Embryonic facial prominence (tissue), 1 donor: ENCODE data around the gene MAPRE2.
A peak's percentile ranks its signal among the peaks of the same experiment; 100 is the strongest.
"Not testable (repeated sequence)": the region's sequence is repeated elsewhere in the genome, so short reads cannot be mapped to it uniquely, and the experiment has no call there.

Experiments
- DNase-seq: peaks from one replicate; pipeline ENCODE4 v3.0.0-alpha.2; 2016; ENCODE audit errors: extremely low spot score

MAPRE2 gene

GRCh38 chr18:35150195-35150594 is 109.0 kb downstream of the MAPRE2 start:
- not testable (repeated sequence) for DNase-seq

DNA sequence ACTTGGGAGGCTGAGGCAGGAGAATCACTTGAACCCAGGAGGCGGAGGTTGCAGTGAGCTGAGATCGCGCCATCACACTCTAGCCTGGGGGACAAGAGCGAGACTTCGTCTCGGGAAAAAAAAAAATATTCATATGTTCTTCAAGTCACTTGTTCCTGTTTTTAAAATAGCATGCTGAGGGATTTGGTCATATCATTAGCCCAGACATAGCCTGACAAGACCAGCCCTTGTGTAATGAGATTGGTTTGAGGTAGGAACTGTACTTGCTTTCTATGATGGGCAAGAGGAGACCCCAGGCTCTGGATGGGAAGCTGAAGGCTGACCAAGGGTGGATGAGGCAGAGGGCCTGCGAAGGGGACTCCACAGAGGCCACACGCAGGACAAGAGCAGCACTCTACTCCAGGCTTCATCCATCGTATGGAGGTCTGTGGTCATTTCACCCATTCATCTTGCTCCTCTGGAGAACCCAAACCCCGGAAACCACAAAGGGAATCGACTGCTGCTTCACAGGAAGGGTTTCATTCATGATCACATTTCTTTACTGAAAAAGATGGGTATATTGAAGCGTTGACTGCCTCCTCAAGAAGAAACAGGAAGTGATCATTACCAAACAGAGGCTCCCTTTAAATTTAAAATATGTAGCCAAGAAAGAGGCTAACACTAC is 112.5 kb downstream of the MAPRE2 start:
- no peak for DNase-seq

- DNase-seq, result no peak
Measured at GRCh38 chr18:35155398-35156117, 114.3 kb downstream of the MAPRE2 start.

DNA sequence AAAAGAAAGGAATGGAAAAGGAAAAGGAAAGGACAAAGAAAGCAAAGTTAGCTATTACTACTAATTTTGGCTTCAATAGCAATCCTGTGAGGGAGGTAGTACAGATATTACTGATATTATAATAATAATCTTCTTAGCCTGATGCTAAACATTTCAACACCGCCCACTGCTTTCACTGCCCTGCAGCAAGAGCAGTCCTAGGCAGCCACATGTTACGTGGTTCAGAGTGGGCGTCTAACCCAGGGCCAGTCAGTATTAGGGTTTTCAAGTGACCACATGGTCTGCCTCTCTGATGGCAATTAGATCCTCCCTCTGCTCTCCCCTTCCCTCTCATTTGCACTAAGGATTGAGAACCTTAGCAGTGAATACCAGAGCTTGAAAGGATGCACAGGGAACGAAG is 116.0 kb downstream of the MAPRE2 start:
- DNase-seq, result no peak

DNA sequence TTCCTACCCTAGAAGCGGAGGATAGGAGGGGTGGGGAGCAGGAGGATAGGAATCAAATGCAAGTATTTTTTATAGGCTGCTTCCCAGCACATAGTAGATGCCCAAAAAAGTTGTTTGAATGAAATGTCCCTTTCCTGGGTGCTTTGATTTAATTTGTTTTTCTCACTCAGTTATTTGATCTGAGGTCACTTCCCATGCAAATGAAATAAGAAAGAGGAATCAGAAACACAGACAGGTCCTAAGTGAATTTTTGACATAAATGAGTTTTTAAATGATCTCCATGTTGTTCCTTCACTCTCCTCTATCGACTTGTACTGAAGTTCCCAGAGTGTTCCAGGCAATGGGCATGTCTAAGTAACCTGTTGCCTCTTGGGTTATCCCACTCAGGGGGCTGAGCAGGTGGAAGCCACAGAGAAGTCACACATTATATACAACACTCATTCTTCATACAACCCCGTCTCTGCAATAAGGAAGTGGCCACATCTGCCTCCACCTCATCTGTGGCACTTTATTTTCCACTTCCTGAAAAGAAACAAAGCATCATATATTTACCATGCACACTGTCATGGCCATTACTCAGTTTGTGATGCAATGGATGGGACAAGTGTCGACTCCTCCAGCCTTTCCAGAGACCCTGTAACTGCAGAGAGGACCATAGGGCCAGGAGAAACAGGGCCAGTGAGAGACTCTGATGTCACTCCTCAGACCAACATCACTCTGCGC is 117.7 kb downstream of the MAPRE2 start:
- no peak for DNase-seq

- DNase-seq, result no peak
Measured at GRCh38 chr18:35159782-35160181, 118.6 kb downstream of the MAPRE2 start.

DNA sequence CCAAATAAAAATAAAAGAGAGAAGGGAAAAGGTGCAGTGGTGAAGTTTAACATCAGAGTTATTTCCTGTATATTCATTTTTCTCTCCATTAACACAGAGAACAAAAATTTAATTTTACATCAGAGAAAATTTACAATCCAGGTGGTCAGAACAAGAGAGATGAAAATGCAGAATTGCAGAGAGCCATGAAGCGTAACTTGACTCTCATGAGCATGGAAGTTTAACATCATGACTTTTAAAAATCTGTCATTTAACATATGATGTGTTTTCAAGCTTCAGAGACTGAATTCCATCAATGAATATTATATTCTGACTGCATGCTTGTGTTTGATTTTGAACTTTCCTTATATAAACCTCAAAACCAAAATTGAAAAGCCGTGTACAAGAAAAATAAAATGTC is 120.3 kb downstream of the MAPRE2 start:
- DNase-seq, result no peak

DNA sequence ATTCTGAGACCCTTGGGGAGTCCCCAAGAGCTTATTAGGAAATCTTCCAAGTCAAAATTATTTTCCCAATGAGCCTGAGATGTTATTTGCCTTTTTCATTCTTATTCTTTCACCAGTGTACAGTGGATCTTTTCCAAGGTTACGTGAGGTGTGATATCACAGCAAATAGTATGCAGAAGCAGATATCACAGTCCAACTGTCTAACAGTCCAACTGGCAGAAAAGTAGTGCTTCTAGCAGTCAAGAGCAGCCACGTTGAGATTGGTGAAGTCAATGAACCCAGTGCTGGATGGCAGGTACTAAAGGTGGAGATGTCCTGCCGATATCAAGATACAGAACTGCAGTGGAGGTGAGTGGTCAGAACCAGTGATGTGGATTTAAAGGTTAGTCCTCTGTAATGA is 120.7 kb downstream of the MAPRE2 start:
- no peak for DNase-seq

DNA sequence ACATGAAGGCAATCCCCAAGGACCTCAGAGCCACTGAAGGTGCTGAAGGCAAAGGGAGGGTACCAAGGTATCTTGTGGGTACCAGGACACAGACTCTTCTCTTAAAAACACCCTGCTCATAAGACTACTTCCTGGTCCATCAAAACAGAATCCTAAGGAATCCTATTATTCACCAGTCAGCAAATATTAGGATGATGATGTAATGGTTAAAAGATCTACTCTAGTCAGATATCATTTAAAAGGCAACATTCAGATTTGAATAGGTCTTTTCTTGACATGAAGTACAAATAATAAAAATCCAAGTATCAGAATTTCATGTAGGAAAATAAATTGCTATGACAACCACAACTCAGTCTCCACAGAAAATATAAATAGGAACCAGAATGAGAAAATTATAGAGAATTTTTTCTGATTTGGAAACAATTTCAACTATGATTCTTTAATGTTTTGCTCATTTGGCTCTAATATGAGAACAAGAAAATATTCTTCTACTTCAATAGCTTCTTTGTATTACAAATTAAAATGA is 121.9 kb downstream of the MAPRE2 start:
- no peak for DNase-seq

DNA sequence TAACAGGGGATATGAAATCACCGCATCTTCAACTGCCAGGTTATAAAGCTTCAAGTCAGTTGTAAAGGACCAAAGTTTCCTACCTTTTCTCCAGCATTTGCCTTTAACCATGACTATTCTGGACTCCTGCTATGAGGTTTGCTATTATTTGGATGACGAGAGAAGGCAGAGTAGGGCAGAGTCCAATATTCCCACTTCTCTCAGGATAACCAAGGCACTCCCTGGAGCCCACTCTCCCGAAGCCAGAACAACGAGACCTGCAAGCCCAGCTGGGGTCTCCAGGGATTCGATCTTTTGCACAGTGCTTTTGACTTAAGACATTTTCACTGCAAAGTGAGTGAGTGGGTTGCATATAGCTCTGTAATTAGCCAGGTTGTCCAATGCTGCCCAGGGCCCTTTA is 122.5 kb downstream of the MAPRE2 start:
- DNase-seq, result no peak

- no peak for DNase-seq
Measured at GRCh38 chr18:35164133-35164532, 122.9 kb downstream of the MAPRE2 start.

DNA sequence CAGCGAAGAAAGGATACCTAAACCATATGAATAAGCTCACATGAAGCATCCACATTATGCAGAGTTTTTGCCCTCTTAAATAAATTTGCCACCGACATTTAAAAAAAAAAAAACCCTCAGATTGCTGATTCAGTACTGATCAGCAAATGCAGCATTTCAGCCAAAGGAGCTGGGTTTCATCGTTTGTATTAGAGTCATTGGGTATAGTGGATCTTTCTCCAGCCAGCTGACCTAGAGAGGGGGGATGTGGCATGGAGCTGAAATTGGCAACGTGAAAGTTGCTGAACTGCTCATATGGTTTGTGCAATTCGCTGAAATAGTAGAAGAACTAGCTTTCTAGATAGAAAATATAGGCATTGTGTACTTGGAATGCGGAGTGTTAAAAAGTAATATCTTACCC is 126.1 kb downstream of the MAPRE2 start:
- no peak for DNase-seq

GRCh38 chr18:35167857-35168256 is 126.6 kb downstream of the MAPRE2 start:
- peak; percentile 40 for DNase-seq

- not testable (repeated sequence) for DNase-seq
Measured at GRCh38 chr18:35170323-35170722, 129.1 kb downstream of the MAPRE2 start.

- DNase-seq, result no peak
Measured at GRCh38 chr18:35171315-35171987, 130.2 kb downstream of the MAPRE2 start.

DNA sequence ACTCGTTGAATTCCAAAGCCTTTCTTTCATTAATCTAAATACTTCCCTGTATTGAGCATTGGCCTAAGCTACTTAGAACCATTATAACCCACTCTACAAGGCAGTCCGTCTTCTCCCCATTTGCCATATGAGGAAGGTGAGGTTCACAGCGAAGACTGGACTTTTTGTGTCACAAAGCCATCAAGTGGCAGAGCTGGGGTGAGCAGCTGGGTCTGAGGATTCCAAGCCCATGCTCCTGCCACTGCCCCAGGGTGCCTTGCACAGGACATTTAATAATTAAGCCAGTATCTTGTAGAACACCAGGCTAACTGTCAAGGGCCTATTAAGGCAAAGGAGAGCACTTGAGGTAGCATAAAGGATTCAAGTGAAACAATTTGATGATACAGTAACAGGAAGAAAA is 130.8 kb downstream of the MAPRE2 start:
- DNase-seq, result no peak

GRCh38 chr18:35172451-35173035 is 131.3 kb downstream of the MAPRE2 start:
- no peak for DNase-seq

DNA sequence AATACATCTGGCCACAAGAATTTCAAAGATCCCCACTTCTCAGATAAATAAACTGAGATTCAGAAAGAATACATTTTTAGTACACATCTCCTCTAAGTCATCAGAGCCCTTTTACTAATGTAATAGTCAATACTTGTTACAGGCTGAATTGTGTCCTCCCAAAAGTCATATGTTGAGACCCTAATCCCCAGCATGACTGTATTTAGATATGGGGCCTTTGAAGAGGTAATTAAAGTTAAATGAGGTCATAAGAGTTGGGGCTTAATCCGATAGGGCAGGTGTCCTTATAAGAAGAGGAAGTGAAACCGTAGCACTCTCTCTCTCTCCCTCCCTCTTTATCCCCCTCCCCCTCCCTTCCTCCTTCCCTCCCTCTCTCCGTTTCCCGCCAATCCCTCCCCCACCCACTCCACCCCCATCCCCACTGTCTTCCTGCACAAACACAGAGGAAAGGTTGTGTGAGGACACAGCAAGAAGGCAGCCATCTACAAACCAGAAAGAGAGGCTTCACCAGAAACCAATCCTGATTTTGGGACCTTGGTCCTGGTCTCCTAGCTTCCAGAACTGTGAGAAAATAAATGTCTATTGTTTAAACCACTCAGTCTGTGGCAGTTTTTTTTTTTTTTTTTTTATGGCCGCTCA is 133.0 kb downstream of the MAPRE2 start:
- no peak for DNase-seq

- DNase-seq, result no peak
Measured at GRCh38 chr18:35174745-35175144, 133.5 kb downstream of the MAPRE2 start.

DNA sequence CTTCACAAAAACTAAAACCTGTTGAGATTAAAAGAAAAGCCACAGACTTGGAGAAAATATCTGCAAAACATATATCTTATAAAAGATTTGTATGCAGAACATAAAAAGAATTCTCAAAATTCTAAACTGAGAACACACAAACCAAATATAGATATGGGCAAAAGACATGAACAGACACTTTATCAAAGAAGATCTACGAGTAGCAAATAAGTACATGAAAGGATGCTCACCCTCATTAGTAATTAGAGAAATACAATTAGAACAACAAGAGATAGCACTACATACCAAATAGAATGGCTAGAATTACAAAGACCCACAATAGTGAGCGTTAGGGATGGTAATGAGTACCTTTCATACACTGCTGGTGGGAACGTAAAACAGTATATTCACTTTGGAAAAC is 135.7 kb downstream of the MAPRE2 start:
- DNase-seq, result no peak

- DNase-seq, result no peak
Measured at GRCh38 chr18:35178260-35178659, 137.0 kb downstream of the MAPRE2 start.
